H9 (cell line): ENCODE measurements around the gene PTGIR. TPM values are rescaled to one million over a fixed set of nuclear protein-coding genes. Genes with fewer than 3 reads are reported as not detected.

Experiments
- DNase-seq: peaks from one replicate; pipeline ENCODE4 v3.0.0-alpha.2; 2017
- H2AFZ ChIP-seq: one replicate; pipeline ENCODE4 v1.6.1; 2013; ENCODE audit warnings: mild to moderate bottlenecking, low read length, control low read depth, moderate library complexity
- H2AK5ac ChIP-seq: 2 replicates; pipeline ENCODE4 v1.6.1; 2013; ENCODE audit warnings: low read length, control low read depth, mixed read lengths; ENCODE audit not compliant: insufficient read length
- H2BK120ac ChIP-seq: one replicate; pipeline ENCODE4 v1.6.1; 2013; ENCODE audit warnings: low read depth, mild to moderate bottlenecking, low read length, control low read depth, inconsistent platforms; ENCODE audit not compliant: poor library complexity, severe bottlenecking
- H2BK12ac ChIP-seq: 2 replicates; pipeline ENCODE4 v1.6.1; 2013; ENCODE audit warnings: low read length, control low read depth, mixed read lengths, low read depth; ENCODE audit not compliant: insufficient read length
- H2BK15ac ChIP-seq: 2 replicates; pipeline ENCODE4 v1.6.1; 2013; ENCODE audit warnings: low read depth, low read length, control low read depth
- H2BK20ac ChIP-seq: one replicate; pipeline ENCODE4 v1.6.1; 2013; ENCODE audit warnings: low read depth, mild to moderate bottlenecking, low read length, control low read depth, inconsistent platforms; ENCODE audit not compliant: poor library complexity, severe bottlenecking
- H2BK5ac ChIP-seq: 2 replicates; pipeline ENCODE4 v1.6.1; 2013; ENCODE audit warnings: low read length, control low read depth, mixed read lengths; ENCODE audit not compliant: insufficient read length
- H3K14ac ChIP-seq: 2 replicates; pipeline ENCODE4 v1.6.1; 2013; ENCODE audit warnings: low read length, control low read depth; ENCODE audit not compliant: insufficient read depth
- H3K18ac ChIP-seq: 2 replicates; pipeline ENCODE4 v1.6.1; 2013; ENCODE audit warnings: low read depth, mild to moderate bottlenecking, mixed read lengths, low read length, control low read depth; ENCODE audit not compliant: insufficient read length
- H3K23ac ChIP-seq: 2 replicates; pipeline ENCODE4 v1.6.1; 2013; ENCODE audit warnings: low read length, control low read depth, mixed read lengths, low read depth; ENCODE audit not compliant: insufficient read length
- H3K23me2 ChIP-seq: 2 replicates; pipeline ENCODE4 v1.6.1; 2013; ENCODE audit warnings: low read depth, mild to moderate bottlenecking, mixed read lengths, low read length, control low read depth; ENCODE audit not compliant: insufficient read length, poor library complexity, severe bottlenecking
- H3K27ac ChIP-seq: 2 replicates; pipeline ENCODE4 v1.5.1; 2013; ENCODE audit warnings: low read length, control low read depth, mixed read lengths, low read depth; ENCODE audit not compliant: insufficient read length
- H3K27me3 ChIP-seq: 2 replicates; pipeline ENCODE4 v1.6.1; 2013; ENCODE audit warnings: low read length, control low read depth, inconsistent platforms; ENCODE audit not compliant: insufficient read depth
- H3K4ac ChIP-seq: 2 replicates; pipeline ENCODE4 v1.6.1; 2013; ENCODE audit warnings: low read depth, mild to moderate bottlenecking, control low read depth, inconsistent platforms, low read length, moderate library complexity
- H3K4me1 ChIP-seq: 2 replicates; pipeline ENCODE4 v1.6.1; 2013; ENCODE audit warnings: low read length, control low read depth, inconsistent platforms; ENCODE audit not compliant: insufficient read depth
- H3K4me2 ChIP-seq: 2 replicates; pipeline ENCODE4 v1.6.1; 2013; ENCODE audit warnings: low read length, control low read depth, mixed read lengths; ENCODE audit not compliant: insufficient read length, insufficient read depth
- H3K56ac ChIP-seq: 2 replicates; pipeline ENCODE4 v1.6.1; 2013; ENCODE audit warnings: low read depth, mild to moderate bottlenecking, mixed read lengths, low read length, control low read depth; ENCODE audit not compliant: insufficient read length
- H3K79me1 ChIP-seq: 2 replicates; pipeline ENCODE4 v1.6.1; 2013; ENCODE audit warnings: low read depth, mild to moderate bottlenecking, moderate library complexity, low read length, control low read depth, inconsistent platforms; ENCODE audit not compliant: insufficient read depth, poor library complexity, severe bottlenecking
- H3K79me2 ChIP-seq: 2 replicates; pipeline ENCODE4 v1.6.1; 2013; ENCODE audit warnings: low read length, control low read depth, inconsistent platforms; ENCODE audit not compliant: insufficient read depth
- H3K9ac ChIP-seq: 2 replicates; pipeline ENCODE4 v1.6.1; 2013; ENCODE audit warnings: low read length, control low read depth, mixed read lengths; ENCODE audit not compliant: insufficient read length; ENCODE audit errors: extremely low read depth
- H3K9me3 ChIP-seq: one replicate; pipeline ENCODE4 v1.6.1; 2013; ENCODE audit warnings: low read depth, low read length, inconsistent platforms; ENCODE audit not compliant: control insufficient read depth
- H3T11ph ChIP-seq: one replicate; pipeline ENCODE4 v1.6.1; 2013; ENCODE audit warnings: mild to moderate bottlenecking, low read length, control low read depth, inconsistent platforms
- H4K20me1 ChIP-seq: one replicate; pipeline ENCODE4 v1.6.1; 2013; ENCODE audit not compliant: control insufficient read depth, insufficient read length, insufficient read depth
- H4K5ac ChIP-seq: 2 replicates; pipeline ENCODE4 v1.6.1; 2013; ENCODE audit warnings: low read depth, mild to moderate bottlenecking, mixed read lengths, low read length, control low read depth; ENCODE audit not compliant: insufficient read length
- H4K8ac ChIP-seq: replicated peaks from 2 replicates; pipeline ENCODE4 v1.6.1; 2013; ENCODE audit warnings: low read length, control low read depth, mixed read lengths, low read depth; ENCODE audit not compliant: insufficient read length
- H4K91ac ChIP-seq: 2 replicates; pipeline ENCODE4 v1.6.1; 2013; ENCODE audit warnings: low read depth, mild to moderate bottlenecking, moderate library complexity, mixed read lengths, low read length, control low read depth; ENCODE audit not compliant: insufficient read length
- H3K27ac Mint-ChIP-seq, 3 experiments: 2 replicates in 2 of 3; 3 replicates in 1 of 3; pipeline ENCODE4 v1.8.0; 2020 to 2021; ENCODE audit warnings: mixed read lengths in 3 of 3, mild to moderate bottlenecking in 1 of 3, moderate library complexity in 1 of 3
- H3K27me3 Mint-ChIP-seq: 2 replicates; pipeline ENCODE4 v1.8.0; 2021; ENCODE audit warnings: low read depth, mild to moderate bottlenecking, moderate library complexity, mixed read lengths
- H3K36me3 Mint-ChIP-seq, 3 experiments: 2 replicates in 2 of 3; 3 replicates in 1 of 3; pipeline ENCODE4 v1.8.0; 2020 to 2021; ENCODE audit warnings: low read depth in 3 of 3, mixed read lengths in 3 of 3; ENCODE audit not compliant: insufficient read depth in 1 of 3
- H3K4me1 Mint-ChIP-seq, 2 experiments: 2 replicates each; pipeline ENCODE4 v1.8.0; 2020; ENCODE audit warnings: mixed read lengths in 2 of 2
- H3K4me3 Mint-ChIP-seq, 2 experiments: 2 replicates in 1 of 2; 3 replicates in 1 of 2; pipeline ENCODE4 v1.8.0; 2020 to 2021; ENCODE audit warnings: mild to moderate bottlenecking in 2 of 2, mixed read lengths in 2 of 2, moderate library complexity in 1 of 2
- H3K9me3 Mint-ChIP-seq, 2 experiments: 2 replicates in 1 of 2; 3 replicates in 1 of 2; pipeline ENCODE4 v1.8.0; 2020; ENCODE audit warnings: mild to moderate bottlenecking in 2 of 2, mixed read lengths in 2 of 2, moderate library complexity in 1 of 2
- CTCF ChIP-seq: fragments of 200-600 bp; sonication (generic); conservative IDR thresholded peaks from 3 replicates; pipeline ENCODE4 v1.8.0; 2021; ENCODE audit warnings: antibody characterized with exemption, mild to moderate bottlenecking
- WGBS: extraction: QIAGEN DNeasy Blood & Tissue Kit; methylation state at CpG from one replicate; pipeline ENCODE4 v1.1.7; 2013; ENCODE audit warnings: missing lambda C conversion rate, low lambda C conversion rate, mixed read lengths; ENCODE audit not compliant: insufficient read length; ENCODE audit errors: extremely low coverage; 5-methylcytosine and 5-hydroxymethylcytosine counted together
- total RNA-seq: library from RNA; stranded (reverse); gene quantifications from 2 replicates; pipeline ENCODE4 v1.2.1, GENCODE V29; 2021

PTGIR gene
- total RNA-seq, 1 experiment from 2014 or later = not detected

GRCh38 chr19:46579361-46579879, 45.5 kb downstream of the PTGIR start:
- H2AK5ac ChIP-seq = no peak overlapping the region
- H3K9ac ChIP-seq = no peak overlapping the region
- H2AFZ ChIP-seq = no peak overlapping the region
- H3K14ac ChIP-seq = no peak overlapping the region
- no peaks in the 10 kb centered on the region for H3K79me2 ChIP-seq
- peaks cover 0 to 3% of the 10 kb centered on the region in 2 experiments; a peak in 3 of 4 replicates for H3K4me1 Mint-ChIP-seq
- peaks cover 11% of the 10 kb centered on the region for H3K27me3 Mint-ChIP-seq
- H3K23me2 ChIP-seq = no peaks in the 10 kb centered on the region
- no peak overlapping the region for H2BK12ac ChIP-seq
- WGBS = no CpG with 5 or more reads among the region's 8 CpGs
- H3K79me1 ChIP-seq = no peaks in the 10 kb centered on the region
- no peak overlapping the region for H2BK20ac ChIP-seq
- no peak overlapping the region for H4K5ac ChIP-seq
- no peaks in the 10 kb centered on the region; a peak in 1 of 5 replicates for H3K9me3 Mint-ChIP-seq
- H4K8ac ChIP-seq = no peak overlapping the region
- H3T11ph ChIP-seq = no peak overlapping the region
- no peaks in the 10 kb centered on the region for H3K9me3 ChIP-seq
- H4K91ac ChIP-seq = no peak overlapping the region
- no peak overlapping the region; a peak in 1 of 5 replicates for H3K4me3 Mint-ChIP-seq
- H3K36me3 Mint-ChIP-seq = no peaks in the 10 kb centered on the region
- no peaks in the 10 kb centered on the region for H4K20me1 ChIP-seq
- no peak overlapping the region for H3K23ac ChIP-seq
- peak; percentile 54 for DNase-seq
- no peak overlapping the region for H2BK15ac ChIP-seq
- H3K18ac ChIP-seq = no peak overlapping the region
- H2BK5ac ChIP-seq = no peak overlapping the region
- H3K4ac ChIP-seq = no peak overlapping the region
- no peak overlapping the region for H3K56ac ChIP-seq
- peak; percentile 72 for TF ChIP-seq CTCF
- H3K27ac ChIP-seq = no peak overlapping the region
- no peaks in the 10 kb centered on the region for H3K27me3 ChIP-seq
- H2BK120ac ChIP-seq = no peak overlapping the region
- no peaks in the 10 kb centered on the region for H3K4me1 ChIP-seq
- H3K27ac Mint-ChIP-seq = no peak overlapping the region
- H3K4me2 ChIP-seq = no peak overlapping the region
